NB4 (cell line): ENCODE data around the gene TAP2.

Source experiments
- MAX ChIP-seq: IDR thresholded peaks from 2 replicates; pipeline ENCODE4 v1.6.1; 2011; ENCODE audit warnings: low read depth, low read length
- POLR2A ChIP-seq: IDR thresholded peaks from 2 replicates; pipeline ENCODE4 v1.6.1; 2011; ENCODE audit warnings: mild to moderate bottlenecking; ENCODE audit not compliant: insufficient read length; ENCODE audit errors: extremely low read depth
- TF ChIP-seq, protein P1 (sequence below): IDR thresholded peaks from one replicate; pipeline ENCODE4 v1.5.1; 2012; ENCODE audit warnings: low read depth, low read length

GRCh38 chr6:32836873-32837272 lies 1.7 kb downstream of the TAP2 start:
- TF ChIP-seq POLR2A = no peak
- TF ChIP-seq, protein P1, sequence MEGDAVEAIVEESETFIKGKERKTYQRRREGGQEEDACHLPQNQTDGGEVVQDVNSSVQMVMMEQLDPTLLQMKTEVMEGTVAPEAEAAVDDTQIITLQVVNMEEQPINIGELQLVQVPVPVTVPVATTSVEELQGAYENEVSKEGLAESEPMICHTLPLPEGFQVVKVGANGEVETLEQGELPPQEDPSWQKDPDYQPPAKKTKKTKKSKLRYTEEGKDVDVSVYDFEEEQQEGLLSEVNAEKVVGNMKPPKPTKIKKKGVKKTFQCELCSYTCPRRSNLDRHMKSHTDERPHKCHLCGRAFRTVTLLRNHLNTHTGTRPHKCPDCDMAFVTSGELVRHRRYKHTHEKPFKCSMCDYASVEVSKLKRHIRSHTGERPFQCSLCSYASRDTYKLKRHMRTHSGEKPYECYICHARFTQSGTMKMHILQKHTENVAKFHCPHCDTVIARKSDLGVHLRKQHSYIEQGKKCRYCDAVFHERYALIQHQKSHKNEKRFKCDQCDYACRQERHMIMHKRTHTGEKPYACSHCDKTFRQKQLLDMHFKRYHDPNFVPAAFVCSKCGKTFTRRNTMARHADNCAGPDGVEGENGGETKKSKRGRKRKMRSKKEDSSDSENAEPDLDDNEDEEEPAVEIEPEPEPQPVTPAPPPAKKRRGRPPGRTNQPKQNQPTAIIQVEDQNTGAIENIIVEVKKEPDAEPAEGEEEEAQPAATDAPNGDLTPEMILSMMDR = no peak
- TF ChIP-seq MAX = no peak
